ENCODE measurements around the gene FOXC1. TPM values are rescaled to one million over a fixed set of nuclear protein-coding genes. Genes with fewer than 3 reads are reported as not detected.

The FOXC1 gene
- total and polyA plus RNA-seq, 2 of the 13 experiments (the other 11 are each of a cell fraction or from before 2014, with no cell fraction given): 0.44 to 0.55 TPM

DNA sequence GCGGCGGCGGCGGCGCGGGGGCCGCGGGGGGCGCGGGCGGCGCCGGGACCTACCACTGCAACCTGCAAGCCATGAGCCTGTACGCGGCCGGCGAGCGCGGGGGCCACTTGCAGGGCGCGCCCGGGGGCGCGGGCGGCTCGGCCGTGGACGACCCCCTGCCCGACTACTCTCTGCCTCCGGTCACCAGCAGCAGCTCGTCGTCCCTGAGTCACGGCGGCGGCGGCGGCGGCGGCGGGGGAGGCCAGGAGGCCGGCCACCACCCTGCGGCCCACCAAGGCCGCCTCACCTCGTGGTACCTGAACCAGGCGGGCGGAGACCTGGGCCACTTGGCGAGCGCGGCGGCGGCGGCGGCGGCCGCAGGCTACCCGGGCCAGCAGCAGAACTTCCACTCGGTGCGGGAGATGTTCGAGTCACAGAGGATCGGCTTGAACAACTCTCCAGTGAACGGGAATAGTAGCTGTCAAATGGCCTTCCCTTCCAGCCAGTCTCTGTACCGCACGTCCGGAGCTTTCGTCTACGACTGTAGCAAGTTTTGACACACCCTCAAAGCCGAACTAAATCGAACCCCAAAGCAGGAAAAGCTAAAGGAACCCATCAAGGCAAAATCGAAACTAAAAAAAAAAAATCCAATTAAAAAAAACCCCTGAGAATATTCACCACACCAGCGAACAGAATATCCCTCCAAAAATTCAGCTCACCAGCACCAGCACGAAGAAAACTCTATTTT is 2.0 kb downstream of the FOXC1 start (continued):
- TF ChIP-seq, protein P1, sequence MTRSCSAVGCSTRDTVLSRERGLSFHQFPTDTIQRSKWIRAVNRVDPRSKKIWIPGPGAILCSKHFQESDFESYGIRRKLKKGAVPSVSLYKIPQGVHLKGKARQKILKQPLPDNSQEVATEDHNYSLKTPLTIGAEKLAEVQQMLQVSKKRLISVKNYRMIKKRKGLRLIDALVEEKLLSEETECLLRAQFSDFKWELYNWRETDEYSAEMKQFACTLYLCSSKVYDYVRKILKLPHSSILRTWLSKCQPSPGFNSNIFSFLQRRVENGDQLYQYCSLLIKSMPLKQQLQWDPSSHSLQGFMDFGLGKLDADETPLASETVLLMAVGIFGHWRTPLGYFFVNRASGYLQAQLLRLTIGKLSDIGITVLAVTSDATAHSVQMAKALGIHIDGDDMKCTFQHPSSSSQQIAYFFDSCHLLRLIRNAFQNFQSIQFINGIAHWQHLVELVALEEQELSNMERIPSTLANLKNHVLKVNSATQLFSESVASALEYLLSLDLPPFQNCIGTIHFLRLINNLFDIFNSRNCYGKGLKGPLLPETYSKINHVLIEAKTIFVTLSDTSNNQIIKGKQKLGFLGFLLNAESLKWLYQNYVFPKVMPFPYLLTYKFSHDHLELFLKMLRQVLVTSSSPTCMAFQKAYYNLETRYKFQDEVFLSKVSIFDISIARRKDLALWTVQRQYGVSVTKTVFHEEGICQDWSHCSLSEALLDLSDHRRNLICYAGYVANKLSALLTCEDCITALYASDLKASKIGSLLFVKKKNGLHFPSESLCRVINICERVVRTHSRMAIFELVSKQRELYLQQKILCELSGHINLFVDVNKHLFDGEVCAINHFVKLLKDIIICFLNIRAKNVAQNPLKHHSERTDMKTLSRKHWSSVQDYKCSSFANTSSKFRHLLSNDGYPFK (CRISPR knock-in tag; IDR thresholded peaks at IDR 0.05; ENCODE audit: borderline replicate concordance): no peak
- TF ChIP-seq ZNF24 (IDR thresholded peaks at IDR 0.05) (no peak), GABPB1 (CRISPR knock-in tag; IDR thresholded peaks at IDR 0.05) (peak; percentile 24; the same call in 1 of the 2 replicates), MAFF (IDR thresholded peaks at IDR 0.05; ENCODE audit: low read depth, low read length) (no peak), TAF1 (CRISPR knock-in tag; IDR thresholded peaks at IDR 0.05) (no peak), MIER2 (CRISPR knock-in tag; IDR thresholded peaks at IDR 0.05) (no peak), HDAC6 (IDR thresholded peaks at IDR 0.05; ENCODE audit: low read depth, low read length) (no peak), ATRX (CRISPR knock-in tag; IDR thresholded peaks at IDR 0.05; ENCODE audit: borderline replicate concordance) (no peak), HDAC1 (CRISPR knock-in tag; IDR thresholded peaks at IDR 0.05) (peak; percentile 16; the same call in 1 of the 2 replicates), BCL6 (CRISPR knock-in tag; IDR thresholded peaks at IDR 0.05) (no peak), ZNF569 (CRISPR knock-in tag; IDR thresholded peaks at IDR 0.05; ENCODE audit: borderline replicate concordance) (no peak), NBN (conservative IDR thresholded peaks at IDR 0.05) (no peak), SIN3B (IDR thresholded peaks at IDR 0.05; ENCODE audit: low read length) (no peak)
- TF ChIP-seq, protein P2, sequence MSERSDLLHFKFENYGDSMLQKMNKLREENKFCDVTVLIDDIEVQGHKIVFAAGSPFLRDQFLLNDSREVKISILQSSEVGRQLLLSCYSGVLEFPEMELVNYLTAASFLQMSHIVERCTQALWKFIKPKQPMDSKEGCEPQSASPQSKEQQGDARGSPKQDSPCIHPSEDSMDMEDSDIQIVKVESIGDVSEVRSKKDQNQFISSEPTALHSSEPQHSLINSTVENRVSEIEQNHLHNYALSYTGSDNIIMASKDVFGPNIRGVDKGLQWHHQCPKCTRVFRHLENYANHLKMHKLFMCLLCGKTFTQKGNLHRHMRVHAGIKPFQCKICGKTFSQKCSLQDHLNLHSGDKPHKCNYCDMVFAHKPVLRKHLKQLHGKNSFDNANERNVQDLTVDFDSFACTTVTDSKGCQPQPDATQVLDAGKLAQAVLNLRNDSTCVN (CRISPR knock-in tag; IDR thresholded peaks at IDR 0.05; ENCODE audit: borderline replicate concordance): no peak
- TF ChIP-seq, protein P3, sequence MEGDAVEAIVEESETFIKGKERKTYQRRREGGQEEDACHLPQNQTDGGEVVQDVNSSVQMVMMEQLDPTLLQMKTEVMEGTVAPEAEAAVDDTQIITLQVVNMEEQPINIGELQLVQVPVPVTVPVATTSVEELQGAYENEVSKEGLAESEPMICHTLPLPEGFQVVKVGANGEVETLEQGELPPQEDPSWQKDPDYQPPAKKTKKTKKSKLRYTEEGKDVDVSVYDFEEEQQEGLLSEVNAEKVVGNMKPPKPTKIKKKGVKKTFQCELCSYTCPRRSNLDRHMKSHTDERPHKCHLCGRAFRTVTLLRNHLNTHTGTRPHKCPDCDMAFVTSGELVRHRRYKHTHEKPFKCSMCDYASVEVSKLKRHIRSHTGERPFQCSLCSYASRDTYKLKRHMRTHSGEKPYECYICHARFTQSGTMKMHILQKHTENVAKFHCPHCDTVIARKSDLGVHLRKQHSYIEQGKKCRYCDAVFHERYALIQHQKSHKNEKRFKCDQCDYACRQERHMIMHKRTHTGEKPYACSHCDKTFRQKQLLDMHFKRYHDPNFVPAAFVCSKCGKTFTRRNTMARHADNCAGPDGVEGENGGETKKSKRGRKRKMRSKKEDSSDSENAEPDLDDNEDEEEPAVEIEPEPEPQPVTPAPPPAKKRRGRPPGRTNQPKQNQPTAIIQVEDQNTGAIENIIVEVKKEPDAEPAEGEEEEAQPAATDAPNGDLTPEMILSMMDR (CRISPR knock-in tag; IDR thresholded peaks at IDR 0.05): no peak
- TF ChIP-seq, protein P4, sequence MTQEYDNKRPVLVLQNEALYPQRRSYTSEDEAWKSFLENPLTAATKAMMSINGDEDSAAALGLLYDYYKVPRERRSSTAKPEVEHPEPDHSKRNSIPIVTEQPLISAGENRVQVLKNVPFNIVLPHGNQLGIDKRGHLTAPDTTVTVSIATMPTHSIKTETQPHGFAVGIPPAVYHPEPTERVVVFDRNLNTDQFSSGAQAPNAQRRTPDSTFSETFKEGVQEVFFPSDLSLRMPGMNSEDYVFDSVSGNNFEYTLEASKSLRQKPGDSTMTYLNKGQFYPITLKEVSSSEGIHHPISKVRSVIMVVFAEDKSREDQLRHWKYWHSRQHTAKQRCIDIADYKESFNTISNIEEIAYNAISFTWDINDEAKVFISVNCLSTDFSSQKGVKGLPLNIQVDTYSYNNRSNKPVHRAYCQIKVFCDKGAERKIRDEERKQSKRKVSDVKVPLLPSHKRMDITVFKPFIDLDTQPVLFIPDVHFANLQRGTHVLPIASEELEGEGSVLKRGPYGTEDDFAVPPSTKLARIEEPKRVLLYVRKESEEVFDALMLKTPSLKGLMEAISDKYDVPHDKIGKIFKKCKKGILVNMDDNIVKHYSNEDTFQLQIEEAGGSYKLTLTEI (CRISPR knock-in tag; conservative IDR thresholded peaks at IDR 0.05): no peak
- TF ChIP-seq, protein P5, sequence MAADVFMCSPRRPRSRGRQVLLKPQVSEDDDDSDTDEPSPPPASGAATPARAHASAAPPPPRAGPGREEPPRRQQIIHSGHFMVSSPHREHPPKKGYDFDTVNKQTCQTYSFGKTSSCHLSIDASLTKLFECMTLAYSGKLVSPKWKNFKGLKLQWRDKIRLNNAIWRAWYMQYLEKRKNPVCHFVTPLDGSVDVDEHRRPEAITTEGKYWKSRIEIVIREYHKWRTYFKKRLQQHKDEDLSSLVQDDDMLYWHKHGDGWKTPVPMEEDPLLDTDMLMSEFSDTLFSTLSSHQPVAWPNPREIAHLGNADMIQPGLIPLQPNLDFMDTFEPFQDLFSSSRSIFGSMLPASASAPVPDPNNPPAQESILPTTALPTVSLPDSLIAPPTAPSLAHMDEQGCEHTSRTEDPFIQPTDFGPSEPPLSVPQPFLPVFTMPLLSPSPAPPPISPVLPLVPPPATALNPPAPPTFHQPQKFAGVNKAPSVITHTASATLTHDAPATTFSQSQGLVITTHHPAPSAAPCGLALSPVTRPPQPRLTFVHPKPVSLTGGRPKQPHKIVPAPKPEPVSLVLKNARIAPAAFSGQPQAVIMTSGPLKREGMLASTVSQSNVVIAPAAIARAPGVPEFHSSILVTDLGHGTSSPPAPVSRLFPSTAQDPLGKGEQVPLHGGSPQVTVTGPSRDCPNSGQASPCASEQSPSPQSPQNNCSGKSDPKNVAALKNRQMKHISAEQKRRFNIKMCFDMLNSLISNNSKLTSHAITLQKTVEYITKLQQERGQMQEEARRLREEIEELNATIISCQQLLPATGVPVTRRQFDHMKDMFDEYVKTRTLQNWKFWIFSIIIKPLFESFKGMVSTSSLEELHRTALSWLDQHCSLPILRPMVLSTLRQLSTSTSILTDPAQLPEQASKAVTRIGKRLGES (CRISPR knock-in tag; IDR thresholded peaks at IDR 0.05; ENCODE audit: borderline replicate concordance): no peak

Measured in HepG2 (cell line).